Sigmoid colon (tissue), 4 donors: ENCODE data around the gene CAPN15.

Experiments
- EP300 ChIP-seq, 4 donors: sonication (generic); formaldehyde crosslinking; IDR thresholded peaks; one replicate each; pipeline ENCODE4 v1.6.1; 2017; ENCODE audit warnings: antibody characterized with exemption in 4 of 4
- POLR2A ChIP-seq, 2 donors: fragments of 450-650 bp; IDR thresholded peaks; one replicate each; pipeline ENCODE4 v1.6.1; 2016; ENCODE audit warnings: antibody characterized with exemption in 2 of 2, mild to moderate bottlenecking in 2 of 2, moderate library complexity in 2 of 2
- POLR2AphosphoS5 ChIP-seq, 4 donors: sonication (generic); formaldehyde crosslinking; IDR thresholded peaks; one replicate each; pipeline ENCODE4 v1.6.1; 2017; ENCODE audit warnings: antibody characterized with exemption in 4 of 4
- TF ChIP-seq, protein P1 (sequence below), 4 experiments: fragments of 450-650 bp in 3 of 4; fragments of 200-600 bp in 1 of 4; IDR thresholded peaks; one replicate each; pipeline ENCODE4 v1.5.1; 2016 to 2019; ENCODE audit warnings: antibody characterized with exemption in 4 of 4, mild to moderate bottlenecking in 3 of 4, moderate library complexity in 2 of 4

DNA sequence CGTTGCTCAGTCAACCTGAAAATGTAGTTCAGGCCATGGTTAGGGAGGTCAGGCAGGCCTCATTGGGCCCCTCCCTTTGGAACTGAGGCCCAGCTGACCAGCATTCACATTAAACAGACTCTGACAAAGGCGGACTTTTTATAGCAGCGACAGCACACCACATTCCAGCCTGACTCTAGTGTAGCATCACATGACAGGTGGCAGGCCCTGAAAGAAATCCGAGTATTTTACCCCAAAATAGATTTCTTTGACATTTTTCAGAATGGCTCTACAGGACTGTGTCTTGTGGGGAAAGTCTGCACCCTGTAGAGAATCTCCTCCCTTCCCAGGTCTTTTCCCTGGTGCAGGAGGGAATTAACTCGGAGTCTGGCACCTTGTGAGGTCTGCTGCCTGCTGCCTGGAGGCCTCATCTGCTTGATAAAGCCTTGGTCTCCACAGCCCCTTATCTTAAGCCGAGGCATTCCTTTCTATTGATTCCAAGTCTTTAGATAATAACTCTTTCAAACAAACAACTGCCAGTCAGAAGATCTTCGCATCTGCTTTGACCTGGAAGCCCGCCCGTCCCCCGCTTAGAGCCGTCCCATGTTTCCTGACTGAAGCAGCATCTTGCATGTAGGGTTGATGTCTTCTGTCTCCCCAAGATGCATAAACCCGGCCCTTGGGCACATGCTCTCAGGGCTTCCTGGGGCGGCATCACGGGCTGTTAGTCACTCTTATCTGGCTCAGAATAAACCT, 44.0 kb upstream of the CAPN15 start:
- TF ChIP-seq, protein P1, sequence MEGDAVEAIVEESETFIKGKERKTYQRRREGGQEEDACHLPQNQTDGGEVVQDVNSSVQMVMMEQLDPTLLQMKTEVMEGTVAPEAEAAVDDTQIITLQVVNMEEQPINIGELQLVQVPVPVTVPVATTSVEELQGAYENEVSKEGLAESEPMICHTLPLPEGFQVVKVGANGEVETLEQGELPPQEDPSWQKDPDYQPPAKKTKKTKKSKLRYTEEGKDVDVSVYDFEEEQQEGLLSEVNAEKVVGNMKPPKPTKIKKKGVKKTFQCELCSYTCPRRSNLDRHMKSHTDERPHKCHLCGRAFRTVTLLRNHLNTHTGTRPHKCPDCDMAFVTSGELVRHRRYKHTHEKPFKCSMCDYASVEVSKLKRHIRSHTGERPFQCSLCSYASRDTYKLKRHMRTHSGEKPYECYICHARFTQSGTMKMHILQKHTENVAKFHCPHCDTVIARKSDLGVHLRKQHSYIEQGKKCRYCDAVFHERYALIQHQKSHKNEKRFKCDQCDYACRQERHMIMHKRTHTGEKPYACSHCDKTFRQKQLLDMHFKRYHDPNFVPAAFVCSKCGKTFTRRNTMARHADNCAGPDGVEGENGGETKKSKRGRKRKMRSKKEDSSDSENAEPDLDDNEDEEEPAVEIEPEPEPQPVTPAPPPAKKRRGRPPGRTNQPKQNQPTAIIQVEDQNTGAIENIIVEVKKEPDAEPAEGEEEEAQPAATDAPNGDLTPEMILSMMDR (IDR thresholded peaks at IDR 0.05) = no peak
- TF ChIP-seq EP300 (IDR thresholded peaks at IDR 0.05) (no peak), POLR2AphosphoS5 (IDR thresholded peaks at IDR 0.05) (peak in 1 of 4 donors; percentile 48), POLR2A (IDR thresholded peaks at IDR 0.05) (no peak)
